GM12865 (cell line): ENCODE data around the gene KIAA0513.
"Not testable (repeated sequence)": the region's sequence is repeated elsewhere in the genome, so short reads cannot be mapped to it uniquely, and the experiment has no call there.

Source experiments
- DNase-seq: peaks from one replicate; pipeline ENCODE4 v3.0.0; 2010; ENCODE audit warnings: low read depth
- H3K4me3 ChIP-seq: 2 replicates; pipeline ENCODE4 v1.5.1; 2011; ENCODE audit warnings: mild to moderate bottlenecking, low read depth, low read length, control low read depth
- CTCF ChIP-seq: IDR thresholded peaks from 2 replicates; pipeline ENCODE4 v1.5.1; 2011; ENCODE audit warnings: low read length, control low read depth, low read depth, inconsistent platforms; ENCODE audit not compliant: insufficient read depth; ENCODE audit errors: missing control alignments

KIAA0513 gene

GRCh38 chr16:85051067-85051581 is 23.5 kb downstream of the KIAA0513 start:
- no peak for DNase-seq
- no peak overlapping the region for H3K4me3 ChIP-seq
- TF ChIP-seq CTCF = no peak

- no peak for TF ChIP-seq CTCF
- no peak overlapping the region for H3K4me3 ChIP-seq
- DNase-seq = no peak
Measured at GRCh38 chr16:85051683-85052082, 24.1 kb downstream of the KIAA0513 start.

- no peak for DNase-seq
- no peak overlapping the region for H3K4me3 ChIP-seq
- no peak for TF ChIP-seq CTCF
Measured at GRCh38 chr16:85052536-85052935, 24.9 kb downstream of the KIAA0513 start.

GRCh38 chr16:85054321-85054720 is 26.7 kb downstream of the KIAA0513 start:
- not testable (repeated sequence) for DNase-seq

GRCh38 chr16:85054948-85055492 is 27.4 kb downstream of the KIAA0513 start:
- TF ChIP-seq CTCF = no peak
- peak overlapping the region; percentile 41 for H3K4me3 ChIP-seq
- DNase-seq = no peak

More at GRCh38 chr16:85054321-85054720, 26.7 kb downstream of the KIAA0513 start:
- not testable (repeated sequence) for H3K4me3 ChIP-seq

- peak overlapping the region; percentile 41 for H3K4me3 ChIP-seq
- DNase-seq = peak; percentile 91
- no peak for TF ChIP-seq CTCF
Measured at GRCh38 chr16:85055493-85056210, 28.1 kb downstream of the KIAA0513 start.

- DNase-seq = no peak
- no peak for TF ChIP-seq CTCF
- H3K4me3 ChIP-seq = no peak overlapping the region
Measured at GRCh38 chr16:85056211-85056748, 28.7 kb downstream of the KIAA0513 start.
